K562 (cell line): ENCODE measurements around the gene ZNF860. TPM values are rescaled to one million over a fixed set of nuclear protein-coding genes. Genes with fewer than 3 reads are reported as not detected.

Source experiments
- ATAC-seq: fragments of 200-7000 bp; cut with Tn5 transposase; 3 replicates; pipeline ENCODE4 v1.9.1; 2020; ENCODE audit warnings: moderate library complexity
- BruUV-seq: library from RNA; stranded (reverse); fragments of 400-500 nt; replicated peaks from 2 replicates; lab custom pipeline; 2021; lab: Mats Ljungman, UMichigan
- CTCF ChIA-PET: fragments of 300-600 bp; formaldehyde crosslinking; extraction: SDS; loops from one replicate; lab custom pipeline; 2021; ENCODE audit warnings: low intra/inter-chr PET ratio; lab: Yijun Ruan, JAX
- POLR2A ChIA-PET: fragments of 300-600, 350-650 bp; sonication (Branson Sonifier 250); formaldehyde crosslinking; extraction: SDS; loops from one replicate; lab custom pipeline; 2021; ENCODE audit warnings: antibody characterized with exemption, inconsistent platforms; lab: Yijun Ruan, JAX
- DNase-seq, 4 experiments: peaks; one replicate each; pipeline versions ENCODE4 v3.0.0 to v3.0.0-alpha.2; 2011 to 2018; ENCODE audit warnings: low spot score in 3 of 4, mixed read lengths in 3 of 4; ENCODE audit errors: extremely low read depth in 1 of 4
- FAIRE-seq: peaks from 2 replicates; lab custom pipeline; 2011; peaks lifted over from hg19 to GRCh38; lab: Jason Lieb, UNC
- H2AFZ ChIP-seq: 2 replicates; pipeline ENCODE4 v1.6.0; 2011; ENCODE audit warnings: low read depth, low read length, control low read depth, inconsistent platforms
- H3K27ac ChIP-seq: fragments of 200-600 bp; 3 replicates; pipeline ENCODE4 v1.8.0; 2011; ENCODE audit warnings: low read depth, mild to moderate bottlenecking, control low read depth, inconsistent platforms, low read length, moderate library complexity, mixed read lengths; ENCODE audit errors: extremely low read depth
- H3K27me3 ChIP-seq, 2 experiments: fragments of 300-600 bp in 1 of 2; 2 replicates in 1 of 2; 3 replicates in 1 of 2; pipeline versions ENCODE4 v1.6.0 to v1.8.0; 2011; ENCODE audit warnings: inconsistent platforms in 2 of 2, low read length in 2 of 2, mild to moderate bottlenecking in 1 of 2, mixed read lengths in 1 of 2, moderate library complexity in 1 of 2; ENCODE audit not compliant: control insufficient read depth in 2 of 2, insufficient read depth in 2 of 2
- H3K36me3 ChIP-seq: fragments of 300-600 bp; 3 replicates; pipeline ENCODE4 v1.8.0; 2011; ENCODE audit warnings: mild to moderate bottlenecking, low read length, inconsistent platforms; ENCODE audit not compliant: control insufficient read depth, insufficient read depth
- H3K4me1 ChIP-seq, 2 experiments: fragments of 200-600 bp in 1 of 2; replicated peaks in 1 of 2; 2 replicates in 1 of 2; 3 replicates in 1 of 2; pipeline versions ENCODE4 v1.5.1 to v1.8.0; 2011; ENCODE audit warnings: inconsistent platforms in 2 of 2, low read length in 2 of 2, mild to moderate bottlenecking in 1 of 2, mixed read lengths in 1 of 2, moderate library complexity in 1 of 2; ENCODE audit not compliant: control insufficient read depth in 2 of 2, insufficient read depth in 2 of 2
- H3K4me2 ChIP-seq: 2 replicates; pipeline ENCODE4 v1.6.1; 2011; ENCODE audit warnings: low read length, control low read depth, inconsistent platforms, mixed read lengths; ENCODE audit not compliant: insufficient read depth
- H3K4me3 ChIP-seq: fragments of 200-600 bp; sonication (generic), shearing (Covaris generic); 2 replicates; pipeline ENCODE4 v1.5.1; 2016; ENCODE audit warnings: control low read depth, inconsistent platforms
- H3K79me2 ChIP-seq: fragments of 200-600 bp; 3 replicates; pipeline ENCODE4 v1.8.0; 2011; ENCODE audit warnings: low read length, inconsistent platforms; ENCODE audit not compliant: control insufficient read depth, insufficient read depth
- H3K9ac ChIP-seq, 2 experiments: 2 replicates each; pipeline versions ENCODE4 v1.6.0 to v1.6.1; 2011; ENCODE audit warnings: low read depth in 2 of 2, low read length in 2 of 2, control low read depth in 1 of 2, inconsistent platforms in 1 of 2, mild to moderate bottlenecking in 1 of 2, mixed read lengths in 1 of 2; ENCODE audit not compliant: insufficient read depth in 1 of 2
- H3K9me1 ChIP-seq: one replicate; pipeline ENCODE4 v1.6.0; 2011; ENCODE audit warnings: inconsistent platforms, mild to moderate bottlenecking, low read length, moderate library complexity; ENCODE audit not compliant: control insufficient read depth, insufficient read depth
- H3K9me3 ChIP-seq: replicated peaks from 2 replicates; pipeline ENCODE4 v1.5.1; 2011; ENCODE audit warnings: low read depth, low read length, inconsistent platforms; ENCODE audit not compliant: control insufficient read depth, insufficient read depth
- H4K20me1 ChIP-seq: replicated peaks from 2 replicates; pipeline ENCODE4 v1.6.1; 2011; ENCODE audit warnings: low read length, inconsistent platforms, mixed read lengths; ENCODE audit not compliant: control insufficient read depth, insufficient read depth
- DPF2 ChIP-seq: fragments of 450-650 bp; IDR thresholded peaks from 2 replicates; pipeline ENCODE4 v1.6.1; 2016
- IFI16 ChIP-seq: fragments of 250-450 bp; sonication (Bioruptor Pico); IDR thresholded peaks from 2 replicates; pipeline ENCODE4 v2.1.2; 2022; ENCODE audit warnings: mild to moderate bottlenecking, inconsistent platforms
- ILF3 ChIP-seq: fragments of 450-650 bp; IDR thresholded peaks from 2 replicates; pipeline ENCODE4 v1.6.1; 2018; ENCODE audit warnings: antibody characterized with exemption, mild to moderate bottlenecking, moderate library complexity, borderline replicate concordance
- KHSRP ChIP-seq: fragments of 450-650 bp; IDR thresholded peaks from 2 replicates; pipeline ENCODE4 v1.6.1; 2017
- KLF10 ChIP-seq: fragments of 250-450 bp; sonication (Bioruptor Pico); IDR thresholded peaks from 2 replicates; pipeline ENCODE4 v1.6.1; 2021; ENCODE audit warnings: matching md5 sums
- MEIS2 ChIP-seq: fragments of 450-650 bp; IDR thresholded peaks from 2 replicates; pipeline ENCODE4 v1.6.1; 2014; ENCODE audit warnings: mild to moderate bottlenecking; ENCODE audit not compliant: partially characterized antibody
- NCOR1 ChIP-seq: fragments of 450-650 bp; IDR thresholded peaks from 2 replicates; pipeline ENCODE4 v1.6.1; 2016; ENCODE audit warnings: mild to moderate bottlenecking, moderate library complexity
- NEUROD1 ChIP-seq: fragments of 150-350 bp; IDR thresholded peaks from 2 replicates; pipeline ENCODE4 v1.6.1; 2014; ENCODE audit warnings: borderline replicate concordance, low read length, low read depth; ENCODE audit not compliant: partially characterized antibody
- PHB ChIP-seq: fragments of 250-450 bp; sonication (Bioruptor Pico); IDR thresholded peaks from 2 replicates; pipeline ENCODE4 v1.5.0; 2021
- RUNX1 ChIP-seq: sonication (generic); IDR thresholded peaks from 2 replicates; pipeline ENCODE4 v1.6.1; 2016; ENCODE audit warnings: antibody characterized with exemption, low read depth
- SIX5 ChIP-seq, 2 experiments: IDR thresholded peaks; 2 replicates each; pipeline ENCODE4 v1.6.1; 2011; ENCODE audit warnings: low read length in 2 of 2, borderline replicate concordance in 1 of 2, low read depth in 1 of 2, mild to moderate bottlenecking in 1 of 2, moderate library complexity in 1 of 2; ENCODE audit not compliant: insufficient read depth in 1 of 2
- SOX6 ChIP-seq: fragments of 450-650 bp; IDR thresholded peaks from 2 replicates; pipeline ENCODE4 v1.6.1; 2014; ENCODE audit warnings: mild to moderate bottlenecking
- SPI1 ChIP-seq: IDR thresholded peaks from 2 replicates; pipeline ENCODE4 v1.6.1; 2011; ENCODE audit warnings: low read depth, low read length, control low read depth, borderline replicate concordance
- TFAP4 ChIP-seq: sonication (generic); formaldehyde crosslinking; IDR thresholded peaks from 2 replicates; pipeline ENCODE4 v1.8.0; 2022; ENCODE audit warnings: missing genetic modification reagents, mild to moderate bottlenecking, moderate library complexity, borderline replicate concordance
- ZFP1 ChIP-seq: fragments of 450-650 bp; formaldehyde crosslinking; IDR thresholded peaks from 2 replicates; pipeline ENCODE4 v1.4.0; 2020; ENCODE audit warnings: mild to moderate bottlenecking, mixed read lengths
- ZFX ChIP-seq: sonication (generic); formaldehyde crosslinking; IDR thresholded peaks from 2 replicates; pipeline ENCODE4 v1.8.0; 2022; ENCODE audit warnings: mild to moderate bottlenecking, missing genetic modification reagents, moderate library complexity
- WGBS: fragments of 100-300 bp; shearing (Covaris generic); methylation state at CpG from one replicate; pipeline ENCODE4 v1.1.6; 2016; ENCODE audit warnings: low coverage, mixed read lengths; ENCODE audit not compliant: insufficient coverage; ENCODE audit errors: missing lambda C conversion rate; 5-methylcytosine and 5-hydroxymethylcytosine counted together
- in situ Hi-C: fragments of 300-500 bp; cut with MboI; formaldehyde crosslinking; loops from 4 replicates; pipeline ENCODE4 v1.15.0; 2018; ENCODE audit warnings: inconsistent platforms, mixed read lengths
- intact Hi-C: fragments of 100-400 bp; cut with micrococcal nuclease; formaldehyde crosslinking; loops from 2 replicates; pipeline ENCODE4 v1.14.2; 2022
- polyA plus RNA-seq, 8 experiments: library from polyadenylated mRNA; depleted of rRNA in 4 of 8; stranded (reverse) in 5 of 8; unstranded in 3 of 8; fragments of >200 nt; fragmentation: Nextera tagmentation in 2 of 8; fragmentation: Illumina TruSeq in 1 of 8; extraction: Ambion mirVana in 2 of 8; extraction: Trizol in 1 of 8; gene quantifications; 2 replicates each; pipeline versions ENCODE4 v1.2.1 to v1.2.3, GENCODE V29; 2011 to 2014; ENCODE audit warnings: inconsistent platforms in 1 of 8, missing spikeins in 1 of 8
- total RNA-seq, 7 experiments: library from RNA; depleted of rRNA in 6 of 7; stranded (reverse); fragments of >200 nt in 6 of 7; fragmentation: Illumina TruSeq in 2 of 7; extraction: Trizol in 2 of 7; gene quantifications; 2 replicates each; pipeline versions ENCODE4 v1.2.1 to v1.2.3, GENCODE V29; 2011 to 2021; ENCODE audit warnings: low replicate concordance in 1 of 7

The ZNF860 gene
- total and polyA plus RNA-seq, 9 of the 15 experiments (the other 6 are each of a cell fraction or from before 2014, with no cell fraction given) = not detected

GRCh38 chr3:31947671-31948091 is 33.9 kb upstream of the ZNF860 start:
- in situ Hi-C loops (no loop called here), intact Hi-C loops (no loop called here)
- no peaks in the 10 kb centered on the region for H3K36me3 ChIP-seq
- H3K4me3 ChIP-seq = no peak overlapping the region
- ChIA-PET POLR2A (interaction anchor here (1.0 kb wide), 1 partner anchor 10 kb away, joined by 5 read pairs; no protein-coding TSS in a partner anchor), CTCF (no interaction called here)
- BruUV-seq = no TSS peak
- no peak overlapping the region for H3K4me2 ChIP-seq
- no peaks in the 10 kb centered on the region for H4K20me1 ChIP-seq
- WGBS = 0% methylated on average over 6 of the region's 6 CpGs
- no peaks in the 10 kb centered on the region for H3K9me3 ChIP-seq
- FAIRE-seq = no peak
- DNase-seq = no peak
- no peak overlapping the region for H3K9ac ChIP-seq
- TF ChIP-seq KLF10 (no peak), KHSRP (no peak), SPI1 (0 out of 2 replicates have a peak, but pooled peaks have one; percentile 19), NEUROD1 (no peak)
- TF ChIP-seq, all 486 proteins: peak for 1
- Histone ChIP-seq H2AFZ (no peak overlapping the region), H3K9me1 (no peaks in the 10 kb centered on the region), H3K27me3 (peaks cover 3 to 12% of the 10 kb centered on the region in 2 experiments; a peak in 1 of 5 replicates), H3K79me2 (no peaks in the 10 kb centered on the region), H3K4me1 (no peaks in the 10 kb centered on the region), H3K27ac (no peak overlapping the region)
- no peak for ATAC-seq

- no peak for DNase-seq
- Histone ChIP-seq H3K4me2 (no peak overlapping the region), H4K20me1 (no peaks in the 10 kb centered on the region), H3K27me3 (peaks cover 3 to 12% of the 10 kb centered on the region in 2 experiments; a peak in 1 of 5 replicates), H3K9me3 (no peaks in the 10 kb centered on the region), H3K9ac (no peak overlapping the region), H3K9me1 (no peaks in the 10 kb centered on the region), H2AFZ (no peak overlapping the region), H3K4me1 (no peaks in the 10 kb centered on the region), H3K79me2 (no peaks in the 10 kb centered on the region), H3K4me3 (no peak overlapping the region), H3K27ac (no peak overlapping the region), H3K36me3 (no peaks in the 10 kb centered on the region)
- WGBS = 0% methylated on average over 6 of the region's 6 CpGs
- no peak for ATAC-seq
- in situ Hi-C loops (no loop called here), intact Hi-C loops (no loop called here)
- FAIRE-seq = no peak
- CTCF ChIA-PET = no interaction called here
- POLR2A ChIA-PET = no interaction called here
- no TSS peak for BruUV-seq
- TF ChIP-seq IFI16 (no peak), TFAP4 (no peak), NCOR1 (no peak), DPF2 (no peak), ZFX (no peak), SIX5 (IDR thresholded peaks at IDR 0.05; ENCODE audit: borderline replicate concordance in 1 of 2, insufficient read depth in 1 of 2, low read depth in 1 of 2, low read length in 2 of 2) (no peak), RUNX1 (no peak), ILF3 (no peak), ZFP1 (CRISPR knock-in tag) (no peak), PHB (CRISPR knock-in tag) (no peak), SOX6 (no peak), MEIS2 (no peak)
These were observed 33.3 kb upstream of the ZNF860 start for GRCh38 chr3:31948280-31948679.
